GM21526 (cell line): Measurements from ENCODE around the gene AQP11.

ENCODE experiments used
- ATAC-seq: cut with Tn5 transposase; IDR thresholded peaks from one replicate; pipeline ENCODE4 v1.9.1; 2021; ENCODE audit warnings: moderate library complexity; ENCODE audit not compliant: unreplicated experiment, low FRiP score

Gene AQP11

GRCh38 chr11:77654770-77655434, 65.1 kb downstream of the AQP11 start:
- ATAC-seq, result no peak

GRCh38 chr11:77656362-77656761, 66.6 kb downstream of the AQP11 start:
- ATAC-seq, result no peak

GRCh38 chr11:77658213-77659013, 68.7 kb downstream of the AQP11 start:
- ATAC-seq, result no peak
